GM21447 (cell line): ENCODE results near the gene IGFBPL1.
"Not testable (repeated sequence)": the region's sequence is repeated elsewhere in the genome, so short reads cannot be mapped to it uniquely, and the experiment has no call there.

ENCODE experiments used
- ATAC-seq: cut with Tn5 transposase; IDR thresholded peaks from one replicate; pipeline ENCODE4 v1.9.1; 2021; ENCODE audit not compliant: unreplicated experiment

IGFBPL1 gene

DNA sequence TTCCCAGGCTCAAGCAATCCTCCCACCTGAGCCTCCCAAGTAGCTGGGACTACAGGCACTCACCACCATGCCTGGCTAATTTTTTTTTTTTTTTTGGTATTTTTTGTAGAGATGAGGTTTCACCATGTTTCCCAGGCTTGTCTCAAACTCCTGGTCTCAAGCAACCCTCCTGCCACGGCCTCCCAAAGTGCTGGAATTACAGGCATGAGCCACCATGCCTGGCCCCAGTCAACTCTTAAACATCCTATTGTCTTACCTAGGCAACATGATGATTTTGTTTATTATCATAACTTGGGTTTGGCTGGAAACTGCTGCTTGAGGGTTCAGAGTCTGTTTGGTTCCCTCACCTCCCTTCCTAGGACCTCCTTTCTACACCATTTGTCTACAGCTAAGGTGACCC is 25.1 kb downstream of the IGFBPL1 start:
- not testable (repeated sequence) for ATAC-seq

GRCh38 chr9:38396371-38396671 is 27.9 kb downstream of the IGFBPL1 start:
- no peak for ATAC-seq

GRCh38 chr9:38395653-38396370 is 28.4 kb downstream of the IGFBPL1 start:
- no peak for ATAC-seq

GRCh38 chr9:38394416-38394815 is 29.8 kb downstream of the IGFBPL1 start:
- ATAC-seq = no peak

GRCh38 chr9:38393128-38393796 is 31.0 kb downstream of the IGFBPL1 start:
- no peak for ATAC-seq

DNA sequence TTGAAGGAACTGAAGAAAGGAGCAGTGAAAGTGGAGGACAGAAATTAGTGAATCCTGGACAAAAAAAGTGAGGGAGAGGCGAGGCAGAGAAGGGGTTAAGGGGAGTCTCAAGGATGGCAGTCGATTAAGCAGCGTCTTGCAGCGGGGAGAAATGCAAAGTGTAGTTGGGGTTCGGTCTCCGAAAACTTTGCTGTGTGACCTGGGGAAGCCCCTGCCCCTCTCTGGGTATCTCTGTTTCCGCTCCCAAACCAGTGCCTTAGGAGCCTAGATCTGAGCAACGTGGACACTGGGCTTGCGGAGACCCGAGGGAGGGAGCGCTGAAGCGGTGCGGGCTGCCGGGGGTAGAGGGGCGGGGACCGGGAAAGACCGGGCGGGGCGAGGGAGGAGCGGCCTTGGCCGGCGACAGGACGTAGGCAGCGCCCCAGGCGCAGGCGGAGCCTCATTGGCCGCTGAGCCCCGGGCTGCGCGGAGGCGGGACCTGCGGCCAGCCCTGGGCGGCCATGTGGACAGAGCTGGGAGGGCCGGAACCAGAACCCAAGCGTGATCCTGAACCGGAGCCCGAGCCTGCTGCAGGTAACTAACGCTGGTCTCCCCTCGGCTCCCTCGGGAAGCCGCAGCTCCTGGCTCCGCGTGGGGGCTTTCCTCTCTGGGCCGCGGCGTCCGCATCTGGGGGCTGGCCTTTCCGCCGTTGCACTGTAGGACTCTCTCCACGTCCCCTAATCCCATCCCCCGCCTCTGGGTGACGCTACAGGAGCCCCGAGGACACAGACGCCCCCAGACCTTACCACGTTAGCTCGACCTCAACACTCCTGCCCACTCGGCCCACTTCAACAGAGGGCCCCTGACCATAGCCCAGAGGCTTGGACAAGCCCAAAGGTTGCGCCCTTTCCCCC is 31.8 kb downstream of the IGFBPL1 start, which contains the start of gene ALDH1B1:
Gene ALDH1B1 (plus strand): TSS at position 468 of the 893 bp plus-strand sequence. CDS start 3,047 bp downstream, outside the sequence.
- peak; percentile 97 for ATAC-seq

DNA sequence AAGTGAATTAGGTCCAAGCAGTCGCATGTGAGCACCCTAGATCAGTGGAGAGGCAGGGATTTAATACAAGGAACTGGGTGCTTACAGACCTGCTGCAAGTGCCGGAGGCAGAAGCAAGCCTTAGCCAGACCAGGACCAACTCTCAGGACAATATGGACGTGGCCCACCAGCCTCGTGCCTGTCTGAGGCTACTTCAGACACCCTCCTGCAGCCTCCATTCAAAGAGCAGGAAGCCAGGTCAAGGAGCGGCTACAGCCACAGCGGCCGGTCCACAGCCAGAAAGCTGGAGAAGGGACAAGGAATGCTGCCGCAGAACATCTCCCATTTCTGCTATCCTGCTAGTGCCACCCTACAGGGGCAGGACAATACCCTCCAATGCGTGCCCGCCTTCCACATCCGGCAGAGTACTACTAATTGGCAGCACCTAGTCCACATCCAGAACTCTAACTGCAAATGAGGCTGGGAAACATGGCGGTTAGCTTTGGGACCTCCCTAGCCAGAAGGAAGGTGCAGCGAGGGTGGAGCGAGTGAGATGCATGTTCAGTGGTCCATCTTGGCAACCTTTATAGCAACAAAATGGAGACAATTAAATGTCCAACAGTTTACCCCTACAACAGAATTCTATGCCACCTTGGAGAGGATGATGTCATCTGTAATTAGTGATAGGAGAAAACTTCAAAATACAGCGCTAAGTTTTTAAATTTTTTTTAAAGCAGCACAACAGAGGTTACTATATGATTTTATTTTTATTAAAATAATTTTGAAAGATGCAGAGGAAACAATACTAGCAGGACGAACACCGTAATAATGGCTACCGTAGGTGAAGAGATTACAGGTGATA is 32.8 kb downstream of the IGFBPL1 start:
- ATAC-seq = no peak

GRCh38 chr9:38390851-38391250 is 33.4 kb downstream of the IGFBPL1 start:
- ATAC-seq = no peak

DNA sequence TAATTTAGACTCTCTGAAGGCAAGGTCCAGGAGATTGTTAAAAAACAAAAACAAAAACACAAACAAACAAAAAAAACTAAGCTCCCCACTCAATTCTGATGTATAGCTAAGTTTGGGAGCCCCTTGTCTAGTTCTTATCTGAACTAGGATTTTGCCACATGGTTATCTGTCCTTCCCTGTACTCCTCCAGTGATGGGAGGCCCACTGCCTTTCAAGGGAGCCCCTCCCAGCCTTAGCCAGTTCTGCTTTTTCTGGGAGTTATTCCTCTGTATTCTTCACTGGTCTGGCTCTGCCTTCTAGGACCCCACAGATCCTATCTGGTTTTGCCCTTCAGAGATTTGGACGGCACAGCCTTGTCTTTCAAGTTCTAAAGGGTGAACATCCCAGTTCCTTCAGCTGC is 33.8 kb downstream of the IGFBPL1 start:
- no peak for ATAC-seq

DNA sequence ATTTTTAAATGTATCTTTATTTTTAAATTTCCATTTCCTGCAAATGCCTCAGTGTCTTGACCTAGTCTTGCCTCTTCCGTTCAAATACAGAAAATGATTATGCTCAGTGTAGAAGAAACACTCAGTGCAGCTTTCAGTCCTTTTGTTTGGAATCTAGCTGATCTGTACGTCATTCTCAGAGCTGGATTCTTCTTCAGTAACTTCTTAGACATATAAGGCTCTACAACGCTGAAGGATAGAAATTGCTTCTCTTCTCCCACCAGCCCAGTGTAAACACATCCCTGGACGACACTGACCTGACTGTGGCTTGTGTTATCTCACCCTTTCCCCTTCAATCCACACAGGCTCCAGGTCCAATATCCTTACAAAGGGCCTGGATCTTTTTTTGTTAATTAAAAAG is 34.9 kb downstream of the IGFBPL1 start:
- no peak for ATAC-seq

GRCh38 chr9:38388283-38389223 is 35.7 kb downstream of the IGFBPL1 start:
- no peak for ATAC-seq

DNA sequence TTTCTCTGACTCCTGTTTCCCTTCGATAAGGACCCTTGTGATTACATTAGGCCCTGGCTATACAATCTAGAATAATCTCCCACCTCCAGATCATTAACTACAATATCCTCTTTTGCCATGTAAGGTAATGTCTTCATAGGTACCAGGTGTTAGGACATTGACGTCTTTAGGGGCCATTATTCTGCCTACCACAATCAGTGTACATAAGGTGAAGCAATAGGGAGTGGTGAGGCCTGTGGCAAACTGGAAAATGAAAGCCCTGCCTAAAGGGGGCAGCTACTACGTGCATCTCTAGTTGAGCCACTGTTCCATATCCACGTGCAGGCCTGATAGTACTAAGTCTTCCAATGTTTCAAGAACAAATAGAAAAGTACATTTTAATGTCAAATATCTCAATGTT is 36.5 kb downstream of the IGFBPL1 start:
- ATAC-seq = no peak

DNA sequence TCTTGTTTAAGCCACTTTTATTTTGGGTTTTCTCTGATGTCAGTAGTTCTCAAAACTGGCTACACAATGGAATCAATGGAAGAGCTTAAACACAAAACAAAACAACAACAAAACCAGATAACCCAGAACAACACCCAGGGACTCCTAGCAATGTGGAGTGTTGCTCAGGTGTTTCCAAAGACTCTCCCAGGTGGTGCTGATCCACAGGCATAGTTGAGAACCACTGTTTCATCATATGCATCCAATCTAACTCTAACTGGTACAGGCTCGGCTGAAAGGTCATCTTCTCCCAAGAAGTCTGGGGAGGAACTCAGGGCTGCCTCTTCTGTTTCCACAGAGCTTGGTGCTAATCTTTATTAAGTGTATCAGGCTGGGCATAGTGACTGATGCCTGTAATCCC is 37.2 kb downstream of the IGFBPL1 start:
- ATAC-seq = no peak

GRCh38 chr9:38386319-38386895 is 37.8 kb downstream of the IGFBPL1 start:
- ATAC-seq = no peak

DNA sequence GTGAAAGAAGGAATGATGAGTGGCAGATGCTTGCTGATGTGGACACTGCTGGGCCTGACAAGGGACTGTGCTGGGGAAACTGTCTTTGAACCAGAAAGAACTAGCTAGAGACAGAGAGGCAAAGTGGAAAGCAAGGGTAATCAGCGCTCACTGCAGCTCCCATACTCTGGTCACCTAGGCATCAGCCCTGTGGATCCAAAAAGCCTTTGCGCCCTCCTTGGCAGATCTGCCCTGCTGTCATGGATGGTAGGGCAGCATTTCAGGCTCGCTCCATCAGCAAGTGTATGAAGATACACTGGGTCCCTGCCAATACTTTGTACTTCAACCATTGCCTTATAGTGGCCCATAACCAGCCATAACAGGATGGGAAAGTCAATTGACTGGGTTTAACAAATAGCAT is 38.4 kb downstream of the IGFBPL1 start:
- ATAC-seq = no peak

DNA sequence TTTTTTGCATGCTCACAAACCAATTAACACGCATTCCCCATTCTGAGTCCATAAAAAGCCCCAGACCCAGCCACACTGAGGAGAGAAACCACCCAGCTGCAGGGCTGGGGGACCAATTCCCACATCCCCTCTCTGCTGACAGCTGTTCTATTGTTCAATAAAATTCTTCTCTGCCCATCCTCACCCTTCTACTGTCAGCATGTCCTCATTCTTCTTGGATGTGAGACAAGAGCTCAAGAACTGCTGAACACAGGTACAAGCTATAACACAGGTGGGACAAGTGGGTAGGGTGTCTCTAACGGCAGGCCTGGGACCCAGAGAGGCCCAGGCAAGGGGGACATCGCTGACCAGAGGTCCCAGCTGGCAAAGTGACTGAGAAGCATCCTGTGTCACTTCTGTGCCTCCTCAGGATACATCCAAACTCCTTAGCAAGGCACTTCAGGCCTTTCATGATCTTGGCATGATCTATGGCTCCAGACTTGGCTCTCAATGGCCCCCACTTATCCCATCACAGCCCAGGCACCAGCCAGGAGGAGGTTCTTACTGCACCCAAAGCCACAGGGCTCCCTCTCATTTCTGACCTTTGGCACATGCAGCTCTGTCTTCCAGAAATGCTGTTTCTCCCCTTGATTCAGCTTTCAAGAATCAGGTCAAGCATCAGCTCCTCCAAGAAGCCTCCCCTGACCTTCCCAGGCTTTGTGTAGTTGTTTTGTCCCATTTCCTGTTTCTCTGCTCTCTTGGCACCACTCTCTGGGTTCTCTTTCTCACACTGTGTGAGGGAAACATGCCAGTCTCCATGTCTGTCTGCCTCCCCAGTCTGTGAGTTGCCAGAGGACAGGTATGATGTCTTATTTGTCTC is 39.0 kb downstream of the IGFBPL1 start:
- ATAC-seq = no peak

DNA sequence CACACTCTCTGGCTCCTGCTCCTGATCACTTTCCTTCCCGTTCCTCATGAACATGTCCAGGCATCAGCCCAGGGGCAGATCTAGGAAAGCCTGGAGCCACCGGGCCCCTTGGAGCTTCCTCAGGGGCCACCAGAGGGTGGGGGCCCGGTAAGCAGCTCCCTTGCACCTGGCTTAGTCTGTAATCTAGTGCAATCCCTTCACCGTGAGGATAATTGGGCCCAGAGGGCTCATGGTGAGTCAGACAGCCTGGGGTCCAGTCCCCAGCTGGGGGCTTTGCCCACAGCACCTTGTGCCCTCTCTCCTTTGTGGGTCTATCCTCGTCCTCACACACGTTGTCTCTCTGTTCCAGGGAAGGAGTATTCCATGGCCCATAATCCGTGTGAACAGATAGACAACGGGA is 42.1 kb downstream of the IGFBPL1 start:
- no peak for ATAC-seq

GRCh38 chr9:38380872-38381534 is 43.3 kb downstream of the IGFBPL1 start:
- ATAC-seq = no peak
